ENCODE results near the gene CERS2.
"Not testable (repeated sequence)": the region's sequence is repeated elsewhere in the genome, so short reads cannot be mapped to it uniquely, and the experiment has no call there.

CERS2 gene

DNA sequence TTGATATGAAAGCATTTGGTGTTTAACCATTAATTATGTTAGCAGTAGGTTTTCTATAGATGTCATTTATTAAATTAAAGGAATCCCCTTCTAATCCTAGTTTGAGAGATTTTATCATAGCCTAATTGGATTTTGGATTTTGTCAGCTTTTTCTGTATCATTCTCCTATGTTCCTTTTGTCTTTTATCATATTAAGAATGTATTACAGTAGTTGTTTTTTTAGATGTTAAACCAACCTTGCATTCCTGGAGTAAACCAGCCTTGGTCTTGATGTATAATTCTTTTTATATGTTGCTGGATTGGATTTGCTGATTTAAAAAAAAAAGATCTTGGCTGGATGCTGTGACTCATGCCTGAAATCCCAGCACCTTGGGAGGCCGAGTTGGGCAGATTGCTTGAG, 42.9 kb downstream of the CERS2 start:
- no peak overlapping the region for H3K4me3 ChIP-seq (ENCODE audit: low read depth, low read length)
- TF ChIP-seq EGR2 (tag by site-specific recombination; IDR thresholded peaks at IDR 0.05; ENCODE audit: low read depth) = no peak
- TF ChIP-seq, protein P1, sequence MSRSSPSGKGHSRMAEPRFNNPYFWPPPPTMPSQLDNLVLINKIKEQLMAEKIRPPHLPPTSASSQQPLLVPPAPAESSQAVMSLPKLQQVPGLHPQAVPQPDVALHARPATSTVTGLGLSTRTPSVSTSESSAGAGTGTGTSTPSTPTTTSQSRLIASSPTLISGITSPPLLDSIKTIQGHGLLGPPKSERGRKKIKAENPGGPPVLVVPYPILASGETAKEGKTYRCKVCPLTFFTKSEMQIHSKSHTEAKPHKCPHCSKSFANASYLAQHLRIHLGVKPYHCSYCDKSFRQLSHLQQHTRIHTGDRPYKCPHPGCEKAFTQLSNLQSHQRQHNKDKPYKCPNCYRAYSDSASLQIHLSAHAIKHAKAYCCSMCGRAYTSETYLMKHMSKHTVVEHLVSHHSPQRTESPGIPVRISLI (tag by site-specific recombination; IDR thresholded peaks at IDR 0.05) = 0 out of 2 replicates have a peak, but pooled peaks have one; percentile 42
- TF ChIP-seq ZNF621 (tag by site-specific recombination; IDR thresholded peaks at IDR 0.05) = no peak
- peak; percentile 26 for TF ChIP-seq SETDB1 (IDR thresholded peaks at IDR 0.05; ENCODE audit: insufficient read length, low read length)
- TF ChIP-seq ZNF600 (tag by site-specific recombination; IDR thresholded peaks at IDR 0.05) = no peak
- ChIA-PET POLR2A (no interaction called here), CTCF (interaction anchor here (1.0 kb wide), 2 partner anchors 9 to 64 kb away, joined by 3 to 5 read pairs; no protein-coding TSS in a partner anchor)
- no peaks in the 10 kb centered on the region for H3K4me1 ChIP-seq (ENCODE audit: control insufficient read depth, insufficient read depth, low read length)
- no peaks in the 10 kb centered on the region for H3K9me3 ChIP-seq (ENCODE audit: control insufficient read depth, insufficient read depth, low read depth, low read length)
- H3K36me3 ChIP-seq (ENCODE audit: control insufficient read depth in 2 of 2, insufficient read depth in 1 of 2, low read length in 2 of 2) = peaks cover 53 to 81% of the 10 kb centered on the region in 2 experiments
- H3K27ac ChIP-seq (ENCODE audit: extremely low read depth, low read depth, low read length) = no peak overlapping the region

DNA sequence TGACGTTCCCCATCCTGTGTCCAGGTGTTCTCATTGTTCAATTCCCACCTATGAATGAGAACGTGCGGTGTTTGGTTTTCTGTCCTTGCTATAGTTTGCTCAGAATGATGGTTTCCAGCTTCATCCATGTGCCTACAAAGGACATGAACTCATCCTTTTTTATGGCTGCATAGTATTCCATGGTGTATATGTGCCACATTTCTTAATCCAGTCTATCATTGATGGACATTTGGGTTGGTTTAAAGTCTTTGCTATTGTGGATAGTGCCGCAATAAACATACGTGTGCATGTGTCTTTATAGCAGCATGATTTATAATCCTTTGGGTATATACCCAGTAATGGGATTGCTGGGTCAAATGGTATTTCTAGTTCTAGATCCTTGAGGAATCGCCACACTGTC, 45.9 kb downstream of the CERS2 start:
- H3K4me3 ChIP-seq (ENCODE audit: low read depth, low read length); POLR2A ChIA-PET; CTCF ChIA-PET; H3K9me3 ChIP-seq (ENCODE audit: control insufficient read depth, insufficient read depth, low read depth, low read length); H3K27ac ChIP-seq (ENCODE audit: extremely low read depth, low read depth, low read length); H3K4me1 ChIP-seq (ENCODE audit: control insufficient read depth, insufficient read depth, low read length): not testable (repeated sequence)
- TF ChIP-seq, protein P2, sequence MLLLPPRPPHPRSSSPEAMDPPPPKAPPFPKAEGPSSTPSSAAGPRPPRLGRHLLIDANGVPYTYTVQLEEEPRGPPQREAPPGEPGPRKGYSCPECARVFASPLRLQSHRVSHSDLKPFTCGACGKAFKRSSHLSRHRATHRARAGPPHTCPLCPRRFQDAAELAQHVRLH (tag by site-specific recombination; IDR thresholded peaks at IDR 0.05) = peak; percentile 67; the same call in 1 of the 2 replicates
- peak; percentile 99 for TF ChIP-seq ZNF146 (tag by site-specific recombination; IDR thresholded peaks at IDR 0.05)
- TF ChIP-seq ZNF202 (tag by site-specific recombination; IDR thresholded peaks at IDR 0.05; ENCODE audit: borderline replicate concordance) = 0 out of 2 replicates have a peak, but pooled peaks have one; percentile 22
- H3K36me3 ChIP-seq (ENCODE audit: control insufficient read depth in 2 of 2, insufficient read depth in 1 of 2, low read length in 2 of 2) = peaks cover 39 to 57% of the 10 kb centered on the region in 2 experiments

DNA sequence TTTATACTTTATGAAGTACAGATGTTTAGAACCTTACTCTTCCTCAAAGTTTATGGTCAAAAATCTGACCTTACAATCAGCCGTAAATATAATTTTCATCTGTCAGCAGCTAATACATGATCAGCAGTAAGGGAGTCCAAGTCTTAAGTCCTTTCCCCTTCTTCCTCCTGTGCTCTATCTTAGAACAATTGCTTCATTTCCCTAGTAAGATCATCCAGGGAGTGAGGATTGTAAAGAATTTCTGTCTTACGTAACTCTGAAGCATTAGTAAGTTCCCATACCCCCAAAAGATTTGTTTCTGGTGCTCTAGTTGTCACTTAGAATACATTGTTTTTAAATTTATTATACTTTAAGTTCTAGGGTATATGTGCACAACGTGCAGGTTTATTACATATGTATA, 46.3 kb downstream of the CERS2 start:
- ChIA-PET POLR2A (no interaction called here), CTCF (interaction anchor here (0.6 kb wide), 1 partner anchor 54 kb away, joined by 4 read pairs; no protein-coding TSS in a partner anchor)
- H3K4me3 ChIP-seq (ENCODE audit: low read depth, low read length) = no peak overlapping the region
- no peaks in the 10 kb centered on the region for H3K9me3 ChIP-seq (ENCODE audit: control insufficient read depth, insufficient read depth, low read depth, low read length)
- peaks cover 34 to 54% of the 10 kb centered on the region in 2 experiments for H3K36me3 ChIP-seq (ENCODE audit: control insufficient read depth in 2 of 2, insufficient read depth in 1 of 2, low read length in 2 of 2)
- H3K27ac ChIP-seq (ENCODE audit: extremely low read depth, low read depth, low read length) = no peak overlapping the region
- no peaks in the 10 kb centered on the region for H3K4me1 ChIP-seq (ENCODE audit: control insufficient read depth, insufficient read depth, low read length)
- TF ChIP-seq ZNF629 (tag by site-specific recombination; IDR thresholded peaks at IDR 0.05) = no peak
- TF ChIP-seq, protein P3, sequence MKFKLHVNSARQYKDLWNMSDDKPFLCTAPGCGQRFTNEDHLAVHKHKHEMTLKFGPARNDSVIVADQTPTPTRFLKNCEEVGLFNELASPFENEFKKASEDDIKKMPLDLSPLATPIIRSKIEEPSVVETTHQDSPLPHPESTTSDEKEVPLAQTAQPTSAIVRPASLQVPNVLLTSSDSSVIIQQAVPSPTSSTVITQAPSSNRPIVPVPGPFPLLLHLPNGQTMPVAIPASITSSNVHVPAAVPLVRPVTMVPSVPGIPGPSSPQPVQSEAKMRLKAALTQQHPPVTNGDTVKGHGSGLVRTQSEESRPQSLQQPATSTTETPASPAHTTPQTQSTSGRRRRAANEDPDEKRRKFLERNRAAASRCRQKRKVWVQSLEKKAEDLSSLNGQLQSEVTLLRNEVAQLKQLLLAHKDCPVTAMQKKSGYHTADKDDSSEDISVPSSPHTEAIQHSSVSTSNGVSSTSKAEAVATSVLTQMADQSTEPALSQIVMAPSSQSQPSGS (tag by site-specific recombination; IDR thresholded peaks at IDR 0.05; ENCODE audit: low read depth) = no peak
- no peak for TF ChIP-seq ZNF843 (tag by site-specific recombination; IDR thresholded peaks at IDR 0.05)
- TF ChIP-seq ZNF660 (tag by site-specific recombination; IDR thresholded peaks at IDR 0.05) = no peak
- TF ChIP-seq, protein P4, sequence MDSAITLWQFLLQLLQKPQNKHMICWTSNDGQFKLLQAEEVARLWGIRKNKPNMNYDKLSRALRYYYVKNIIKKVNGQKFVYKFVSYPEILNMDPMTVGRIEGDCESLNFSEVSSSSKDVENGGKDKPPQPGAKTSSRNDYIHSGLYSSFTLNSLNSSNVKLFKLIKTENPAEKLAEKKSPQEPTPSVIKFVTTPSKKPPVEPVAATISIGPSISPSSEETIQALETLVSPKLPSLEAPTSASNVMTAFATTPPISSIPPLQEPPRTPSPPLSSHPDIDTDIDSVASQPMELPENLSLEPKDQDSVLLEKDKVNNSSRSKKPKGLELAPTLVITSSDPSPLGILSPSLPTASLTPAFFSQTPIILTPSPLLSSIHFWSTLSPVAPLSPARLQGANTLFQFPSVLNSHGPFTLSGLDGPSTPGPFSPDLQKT (IDR thresholded peaks at IDR 0.05; ENCODE audit: borderline replicate concordance, low read depth, low read length) = no peak
- TF ChIP-seq ZNF621 (tag by site-specific recombination; IDR thresholded peaks at IDR 0.05) = no peak
- no peak for TF ChIP-seq ZNF426 (tag by site-specific recombination; IDR thresholded peaks at IDR 0.05)
- TF ChIP-seq, protein P5, sequence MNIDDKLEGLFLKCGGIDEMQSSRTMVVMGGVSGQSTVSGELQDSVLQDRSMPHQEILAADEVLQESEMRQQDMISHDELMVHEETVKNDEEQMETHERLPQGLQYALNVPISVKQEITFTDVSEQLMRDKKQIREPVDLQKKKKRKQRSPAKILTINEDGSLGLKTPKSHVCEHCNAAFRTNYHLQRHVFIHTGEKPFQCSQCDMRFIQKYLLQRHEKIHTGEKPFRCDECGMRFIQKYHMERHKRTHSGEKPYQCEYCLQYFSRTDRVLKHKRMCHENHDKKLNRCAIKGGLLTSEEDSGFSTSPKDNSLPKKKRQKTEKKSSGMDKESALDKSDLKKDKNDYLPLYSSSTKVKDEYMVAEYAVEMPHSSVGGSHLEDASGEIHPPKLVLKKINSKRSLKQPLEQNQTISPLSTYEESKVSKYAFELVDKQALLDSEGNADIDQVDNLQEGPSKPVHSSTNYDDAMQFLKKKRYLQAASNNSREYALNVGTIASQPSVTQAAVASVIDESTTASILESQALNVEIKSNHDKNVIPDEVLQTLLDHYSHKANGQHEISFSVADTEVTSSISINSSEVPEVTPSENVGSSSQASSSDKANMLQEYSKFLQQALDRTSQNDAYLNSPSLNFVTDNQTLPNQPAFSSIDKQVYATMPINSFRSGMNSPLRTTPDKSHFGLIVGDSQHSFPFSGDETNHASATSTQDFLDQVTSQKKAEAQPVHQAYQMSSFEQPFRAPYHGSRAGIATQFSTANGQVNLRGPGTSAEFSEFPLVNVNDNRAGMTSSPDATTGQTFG (tag by site-specific recombination; IDR thresholded peaks at IDR 0.05; ENCODE audit: borderline replicate concordance) = no peak
- no peak for TF ChIP-seq SP7 (tag by site-specific recombination; IDR thresholded peaks at IDR 0.05)
- TF ChIP-seq, protein P6, sequence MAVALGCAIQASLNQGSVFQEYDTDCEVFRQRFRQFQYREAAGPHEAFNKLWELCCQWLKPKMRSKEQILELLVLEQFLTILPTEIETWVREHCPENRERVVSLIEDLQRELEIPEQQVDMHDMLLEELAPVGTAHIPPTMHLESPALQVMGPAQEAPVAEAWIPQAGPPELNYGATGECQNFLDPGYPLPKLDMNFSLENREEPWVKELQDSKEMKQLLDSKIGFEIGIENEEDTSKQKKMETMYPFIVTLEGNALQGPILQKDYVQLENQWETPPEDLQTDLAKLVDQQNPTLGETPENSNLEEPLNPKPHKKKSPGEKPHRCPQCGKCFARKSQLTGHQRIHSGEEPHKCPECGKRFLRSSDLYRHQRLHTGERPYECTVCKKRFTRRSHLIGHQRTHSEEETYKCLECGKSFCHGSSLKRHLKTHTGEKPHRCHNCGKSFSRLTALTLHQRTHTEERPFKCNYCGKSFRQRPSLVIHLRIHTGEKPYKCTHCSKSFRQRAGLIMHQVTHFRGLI (tag by site-specific recombination; IDR thresholded peaks at IDR 0.05) = no peak

All from HEK293 (cell line).